ENCODE measurements around the gene SPC24.
"Not testable (repeated sequence)": the region's sequence is repeated elsewhere in the genome, so short reads cannot be mapped to it uniquely, and the experiment has no call there.

The SPC24 gene

DNA sequence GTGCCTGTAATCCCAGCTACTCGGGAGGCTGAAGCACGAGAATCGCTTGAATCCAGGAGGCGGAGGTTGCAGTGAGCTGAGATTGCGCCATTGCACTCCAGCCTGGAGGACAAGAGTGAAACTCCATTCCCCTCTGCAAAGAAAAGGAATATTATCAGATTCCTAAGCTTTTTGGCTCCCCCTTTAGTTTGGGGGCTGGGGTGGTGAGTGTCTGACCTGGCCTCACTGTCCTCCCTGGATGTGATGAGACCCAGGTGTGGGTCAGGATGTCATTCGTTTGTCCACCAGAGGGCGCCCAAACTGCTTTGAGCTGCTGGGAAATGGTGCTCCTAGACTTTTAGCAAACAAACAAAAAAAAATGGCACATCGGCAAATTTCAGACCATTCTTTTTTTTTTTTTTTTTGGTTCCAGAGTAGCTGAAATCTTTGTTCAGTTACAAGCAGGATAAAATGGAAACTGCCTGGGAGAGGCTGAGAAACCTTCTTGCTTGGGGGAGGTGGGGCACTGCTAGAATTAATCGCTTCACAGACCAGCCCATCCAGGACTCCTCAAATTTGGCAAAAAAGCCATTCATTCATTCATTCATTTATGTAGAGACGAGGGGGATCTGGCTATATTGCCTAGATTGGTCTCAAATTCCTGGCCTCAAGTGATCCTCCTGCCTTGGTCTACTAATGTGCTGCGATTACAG, 29.4 kb downstream of the SPC24 start:
- ChIA-PET CTCF (interaction anchor here (0.6 to 1.6 kb wide), 5 partner anchors 8 to 75 kb away, joined by 3 to 5 read pairs (median 3); no protein-coding TSS in a partner anchor), POLR2A (interaction anchor here (0.7 kb wide), 1 partner anchor 189 kb away, joined by 3 read pairs; no protein-coding TSS in a partner anchor)
- TF ChIP-seq ZNF384 (IDR thresholded peaks at IDR 0.05) (peak; percentile 46; the same call in 1 of the 2 replicates), SP1 (IDR thresholded peaks at IDR 0.05) (no peak)
- peak; percentile 72 for DNase-seq (ENCODE audit: extremely low spot score)

DNA sequence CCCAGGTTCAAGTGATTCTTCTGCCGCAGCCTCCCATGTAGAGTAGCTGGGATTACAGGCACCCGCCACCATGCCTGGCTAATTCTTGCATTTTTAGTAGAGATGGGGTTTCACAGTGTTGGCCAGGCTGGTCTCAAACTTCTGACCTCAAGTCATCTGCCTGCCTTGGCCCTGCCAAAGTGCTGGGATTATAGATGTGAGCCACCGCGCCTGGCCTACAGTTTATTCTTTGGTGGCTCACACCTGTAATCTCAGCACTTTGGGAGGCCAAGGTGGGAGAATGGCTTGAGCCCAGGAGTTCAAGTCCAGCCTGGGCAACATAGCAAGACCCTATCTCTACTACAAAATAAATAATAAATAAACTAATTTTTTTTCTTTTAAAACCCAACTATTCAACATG, 31.4 kb downstream of the SPC24 start:
- POLR2A ChIA-PET; DNase-seq (ENCODE audit: extremely low spot score); CTCF ChIA-PET: not testable (repeated sequence)

DNA sequence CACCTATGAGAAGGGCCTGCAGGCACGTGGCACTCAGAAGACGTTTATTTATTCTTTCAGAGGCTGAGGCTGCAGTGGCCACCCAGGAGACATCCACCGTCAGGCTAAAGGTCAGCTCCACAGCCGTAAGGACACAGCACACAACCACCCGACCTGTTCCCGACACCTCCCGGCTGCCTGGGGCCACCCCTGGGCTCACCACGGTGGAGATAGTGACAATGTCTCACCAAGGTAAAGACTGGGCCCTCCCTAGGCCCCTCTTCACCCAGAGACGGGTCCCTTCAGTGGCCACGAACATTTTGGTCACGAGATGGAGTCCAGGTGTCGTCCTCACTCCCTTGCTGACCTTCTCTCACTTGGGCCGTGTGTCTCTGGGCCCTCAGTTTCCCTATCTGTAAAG, 32.5 kb downstream of the SPC24 start:
- DNase-seq (ENCODE audit: extremely low spot score): no peak
- TF ChIP-seq SP1 (IDR thresholded peaks at IDR 0.05) (no peak), HDGF (IDR thresholded peaks at IDR 0.05; ENCODE audit: borderline replicate concordance) (no peak), FOXA1 (IDR thresholded peaks at IDR 0.05) (no peak), ELF4 (IDR thresholded peaks at IDR 0.05) (no peak), ARNT (IDR thresholded peaks at IDR 0.05) (no peak), CTBP1 (IDR thresholded peaks at IDR 0.05; ENCODE audit: borderline replicate concordance) (no peak)
- TF ChIP-seq, protein P1, sequence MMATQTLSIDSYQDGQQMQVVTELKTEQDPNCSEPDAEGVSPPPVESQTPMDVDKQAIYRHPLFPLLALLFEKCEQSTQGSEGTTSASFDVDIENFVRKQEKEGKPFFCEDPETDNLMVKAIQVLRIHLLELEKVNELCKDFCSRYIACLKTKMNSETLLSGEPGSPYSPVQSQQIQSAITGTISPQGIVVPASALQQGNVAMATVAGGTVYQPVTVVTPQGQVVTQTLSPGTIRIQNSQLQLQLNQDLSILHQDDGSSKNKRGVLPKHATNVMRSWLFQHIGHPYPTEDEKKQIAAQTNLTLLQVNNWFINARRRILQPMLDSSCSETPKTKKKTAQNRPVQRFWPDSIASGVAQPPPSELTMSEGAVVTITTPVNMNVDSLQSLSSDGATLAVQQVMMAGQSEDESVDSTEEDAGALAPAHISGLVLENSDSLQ (IDR thresholded peaks at IDR 0.05): no peak
- ChIA-PET CTCF (no interaction called here), POLR2A (no interaction called here)

DNA sequence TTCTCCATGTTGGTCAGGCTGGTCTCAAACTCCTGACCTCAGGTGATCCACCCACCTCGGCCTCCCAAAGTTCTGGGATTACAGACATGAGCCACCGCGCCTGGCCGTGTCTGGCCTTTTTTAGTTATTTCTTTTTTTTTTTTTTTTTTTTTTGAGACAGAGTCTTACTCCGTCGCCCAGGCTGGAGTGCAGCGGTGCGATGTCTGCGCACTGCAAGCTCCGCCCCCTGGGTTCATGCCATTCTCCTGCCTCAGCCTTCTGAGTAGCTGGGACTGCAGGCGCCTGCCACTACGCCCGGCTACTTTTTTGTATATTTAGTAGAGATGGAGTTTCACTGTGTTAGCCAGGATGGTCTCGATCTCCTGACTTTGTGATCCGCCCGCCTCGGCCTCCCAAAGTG, 33.6 kb downstream of the SPC24 start:
- CTCF ChIA-PET; DNase-seq (ENCODE audit: extremely low spot score); POLR2A ChIA-PET: not testable (repeated sequence)

DNA sequence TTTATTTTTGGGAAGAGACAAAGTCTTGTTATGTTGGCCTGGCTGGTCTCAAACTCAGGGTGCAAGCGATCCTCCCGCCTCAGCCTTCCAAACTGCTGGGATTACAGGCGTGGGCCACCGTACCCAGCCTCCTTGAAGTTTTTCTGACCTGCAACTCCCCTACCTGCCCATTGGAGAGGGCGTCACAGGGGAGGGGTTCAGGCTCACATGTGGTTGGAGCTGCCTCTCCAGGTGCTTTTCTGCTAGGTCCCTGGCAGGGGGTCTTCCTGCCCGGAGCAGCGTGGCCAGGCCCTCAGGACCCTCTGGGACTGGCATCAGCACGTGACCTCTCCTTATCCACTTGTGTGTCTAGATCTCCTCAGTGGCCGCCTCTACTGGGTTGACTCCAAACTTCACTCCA, 39.1 kb downstream of the SPC24 start:
- DNase-seq (ENCODE audit: extremely low spot score): no peak
- TF ChIP-seq FOXM1 (IDR thresholded peaks at IDR 0.05; ENCODE audit: borderline replicate concordance) (no peak), ARNT (IDR thresholded peaks at IDR 0.05) (no peak), LEF1 (IDR thresholded peaks at IDR 0.05; ENCODE audit: borderline replicate concordance) (no peak), FOXA1 (IDR thresholded peaks at IDR 0.05) (no peak), L3MBTL2 (conservative IDR thresholded peaks at IDR 0.05) (no peak), TARDBP (IDR thresholded peaks at IDR 0.05) (no peak), ELF4 (IDR thresholded peaks at IDR 0.05) (no peak), CTBP1 (IDR thresholded peaks at IDR 0.05; ENCODE audit: borderline replicate concordance) (no peak), NFRKB (IDR thresholded peaks at IDR 0.05) (no peak), SUZ12 (IDR thresholded peaks at IDR 0.05) (no peak), BHLHE40 (IDR thresholded peaks at IDR 0.05; ENCODE audit: borderline replicate concordance) (no peak), HDGF (IDR thresholded peaks at IDR 0.05; ENCODE audit: borderline replicate concordance) (no peak), ZNF384 (IDR thresholded peaks at IDR 0.05) (no peak), SP1 (IDR thresholded peaks at IDR 0.05) (no peak), FOXK2 (IDR thresholded peaks at IDR 0.05) (no peak)
- TF ChIP-seq, protein P1 (IDR thresholded peaks at IDR 0.05): no peak
- CTCF ChIA-PET: no interaction called here
- POLR2A ChIA-PET: no interaction called here

DNA sequence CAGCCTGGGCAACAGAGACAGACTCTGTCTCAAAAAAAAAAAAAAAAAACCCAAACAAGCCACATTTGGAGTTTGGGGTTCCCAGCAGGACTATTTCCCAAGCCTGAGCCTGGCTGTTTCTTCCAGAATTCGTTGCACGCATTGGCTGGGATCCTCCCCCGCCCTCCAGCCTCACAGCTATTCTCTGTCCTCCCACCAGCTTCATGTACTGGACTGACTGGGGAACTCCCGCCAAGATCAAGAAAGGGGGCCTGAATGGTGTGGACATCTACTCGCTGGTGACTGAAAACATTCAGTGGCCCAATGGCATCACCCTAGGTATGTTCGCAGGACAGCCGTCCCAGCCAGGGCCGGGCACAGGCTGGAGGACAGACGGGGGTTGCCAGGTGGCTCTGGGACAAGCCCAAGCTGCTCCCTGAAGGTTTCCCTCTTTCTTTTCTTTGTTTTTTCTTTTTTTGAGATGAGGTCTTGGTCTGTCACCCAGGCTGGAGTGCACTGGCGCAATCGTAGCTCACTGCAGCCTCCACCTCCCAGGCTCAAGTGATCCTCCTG, 39.6 kb downstream of the SPC24 start:
- TF ChIP-seq BHLHE40 (IDR thresholded peaks at IDR 0.05; ENCODE audit: borderline replicate concordance) (no peak), CTBP1 (IDR thresholded peaks at IDR 0.05; ENCODE audit: borderline replicate concordance) (no peak), ZNF384 (IDR thresholded peaks at IDR 0.05) (no peak), SUZ12 (IDR thresholded peaks at IDR 0.05) (no peak), HDGF (IDR thresholded peaks at IDR 0.05; ENCODE audit: borderline replicate concordance) (no peak), FOXA1 (IDR thresholded peaks at IDR 0.05) (no peak), ELF4 (IDR thresholded peaks at IDR 0.05) (no peak), L3MBTL2 (conservative IDR thresholded peaks at IDR 0.05) (no peak), SP1 (IDR thresholded peaks at IDR 0.05) (no peak), NFRKB (IDR thresholded peaks at IDR 0.05) (no peak), FOXM1 (IDR thresholded peaks at IDR 0.05; ENCODE audit: borderline replicate concordance) (no peak), FOXK2 (IDR thresholded peaks at IDR 0.05) (no peak), LEF1 (IDR thresholded peaks at IDR 0.05; ENCODE audit: borderline replicate concordance) (no peak), TARDBP (IDR thresholded peaks at IDR 0.05) (no peak), ARNT (IDR thresholded peaks at IDR 0.05) (no peak)
- TF ChIP-seq, protein P1 (IDR thresholded peaks at IDR 0.05): no peak
- POLR2A ChIA-PET: no interaction called here
- CTCF ChIA-PET: no interaction called here
- DNase-seq (ENCODE audit: extremely low spot score): no peak

DNA sequence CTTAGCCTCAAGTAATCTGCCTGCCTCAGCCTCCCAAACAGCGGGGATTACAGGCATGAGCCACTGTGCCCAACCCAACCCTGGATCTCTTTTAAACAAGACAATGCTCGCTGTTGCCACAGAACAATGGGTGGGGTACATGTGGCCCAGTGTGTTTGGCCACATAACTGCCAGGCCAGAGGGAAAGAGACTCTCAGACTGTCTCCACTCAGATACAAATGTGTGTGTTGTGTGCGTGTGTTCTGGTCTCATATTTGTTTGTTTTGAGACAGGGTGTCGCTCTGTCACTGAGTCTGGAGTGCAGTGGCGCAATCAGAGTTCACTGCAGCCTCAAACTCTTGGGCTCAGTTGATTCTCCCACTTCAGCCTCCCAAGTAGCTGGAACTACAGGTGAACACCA, 40.5 kb downstream of the SPC24 start:
- CTCF ChIA-PET: no interaction called here
- DNase-seq (ENCODE audit: extremely low spot score): no peak
- POLR2A ChIA-PET: no interaction called here
- TF ChIP-seq BHLHE40 (IDR thresholded peaks at IDR 0.05; ENCODE audit: borderline replicate concordance): no peak
- no peak for TF ChIP-seq ARNT (IDR thresholded peaks at IDR 0.05)
- TF ChIP-seq TARDBP (IDR thresholded peaks at IDR 0.05): no peak
- TF ChIP-seq NFRKB (IDR thresholded peaks at IDR 0.05): no peak
- no peak for TF ChIP-seq FOXA1 (IDR thresholded peaks at IDR 0.05)
- TF ChIP-seq FOXM1 (IDR thresholded peaks at IDR 0.05; ENCODE audit: borderline replicate concordance): no peak
- TF ChIP-seq, protein P1 (IDR thresholded peaks at IDR 0.05): no peak
- TF ChIP-seq CTBP1 (IDR thresholded peaks at IDR 0.05; ENCODE audit: borderline replicate concordance): no peak
- no peak for TF ChIP-seq ELF4 (IDR thresholded peaks at IDR 0.05)
- TF ChIP-seq L3MBTL2 (conservative IDR thresholded peaks at IDR 0.05): no peak
- TF ChIP-seq FOXK2 (IDR thresholded peaks at IDR 0.05): no peak
- TF ChIP-seq SUZ12 (IDR thresholded peaks at IDR 0.05): no peak
- no peak for TF ChIP-seq SP1 (IDR thresholded peaks at IDR 0.05)
- TF ChIP-seq ZNF384 (IDR thresholded peaks at IDR 0.05): no peak
- no peak for TF ChIP-seq LEF1 (IDR thresholded peaks at IDR 0.05; ENCODE audit: borderline replicate concordance)
- no peak for TF ChIP-seq HDGF (IDR thresholded peaks at IDR 0.05; ENCODE audit: borderline replicate concordance)
